GM18907 (cell line): ENCODE results near the gene DAAM2.

Experiments
- ATAC-seq: cut with Tn5 transposase; IDR thresholded peaks from one replicate; pipeline ENCODE4 v1.9.1; 2021; ENCODE audit warnings: mild to moderate bottlenecking, moderate library complexity; ENCODE audit not compliant: unreplicated experiment

The DAAM2 gene

DNA sequence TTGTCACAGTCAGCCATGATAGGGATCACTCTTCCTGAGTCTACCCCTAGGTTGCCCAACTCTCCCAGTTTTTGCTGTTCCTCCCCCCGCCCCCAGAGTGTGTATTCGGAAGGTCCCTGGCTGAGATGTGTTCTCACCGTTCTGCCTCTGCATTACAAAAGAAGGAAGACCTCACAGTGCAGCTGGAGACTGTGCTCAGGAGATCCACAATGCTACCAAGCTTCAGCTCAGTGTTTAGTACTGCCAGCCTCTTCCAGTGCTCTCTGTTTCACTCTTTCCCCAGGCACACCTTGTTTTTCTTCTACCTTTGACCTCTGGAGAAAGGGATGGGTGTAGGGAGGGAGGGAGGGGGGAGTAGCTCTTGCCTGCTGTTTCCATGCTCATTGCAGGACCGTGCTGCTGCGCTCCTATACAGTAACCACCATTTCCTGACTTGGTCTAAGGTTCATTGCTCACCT lies 155.5 kb downstream of the DAAM2 start:
- ATAC-seq = no peak

DNA sequence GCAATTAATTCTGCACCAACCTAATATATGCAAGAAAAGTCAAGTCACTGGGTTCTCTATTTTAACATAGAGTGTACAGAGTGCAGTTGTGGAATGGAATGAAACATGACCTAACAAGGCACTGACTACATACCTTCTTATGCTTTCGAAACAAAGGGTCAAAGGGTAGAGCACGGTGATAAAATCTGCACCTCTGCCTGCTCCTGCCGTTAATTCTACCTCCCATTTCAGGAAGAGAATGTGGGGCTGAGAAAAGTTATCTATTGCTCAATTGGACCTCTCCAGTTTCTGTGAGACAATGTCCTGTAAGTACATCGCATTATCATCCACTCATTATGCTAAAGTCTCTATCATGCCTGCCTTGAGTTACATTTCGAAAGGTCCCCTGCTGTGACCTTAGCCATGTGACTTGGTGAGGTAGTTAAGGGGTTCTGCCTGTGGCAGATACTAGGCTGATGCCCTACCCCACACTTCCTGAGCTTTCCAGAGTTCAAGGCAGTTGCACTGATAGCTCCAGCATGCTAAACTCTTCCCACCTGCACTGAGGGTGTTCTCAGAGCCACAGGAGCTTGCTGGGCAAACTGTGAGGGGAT lies 156.1 kb downstream of the DAAM2 start:
- ATAC-seq = no peak

DNA sequence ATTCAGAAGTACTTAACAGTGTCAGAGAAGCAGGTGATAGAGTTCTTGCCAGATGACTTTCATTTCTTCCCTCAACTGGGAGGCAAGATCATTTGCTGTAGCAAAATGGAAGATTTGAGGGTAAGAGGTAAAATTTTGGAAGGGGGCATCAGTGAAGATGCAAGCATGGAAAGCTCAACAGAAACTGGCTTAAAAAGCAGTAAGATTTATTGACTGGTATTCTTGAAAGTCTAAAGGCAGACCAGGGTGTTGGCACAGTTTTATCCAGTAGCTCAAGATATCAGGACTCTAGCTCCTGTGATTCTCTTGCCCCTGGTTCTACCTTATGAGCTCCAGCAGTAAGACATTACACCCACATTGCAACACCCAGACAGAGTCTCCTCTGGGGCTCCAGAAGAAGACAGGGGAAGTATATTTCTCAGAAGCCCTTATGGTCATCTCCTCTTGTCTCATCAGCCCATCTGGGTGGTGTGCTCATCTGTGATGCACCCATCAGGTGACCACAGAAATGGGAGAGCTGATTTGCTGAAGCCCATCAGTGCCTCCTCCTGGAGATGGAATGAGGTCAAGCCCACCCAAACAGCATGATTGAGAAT lies 158.0 kb downstream of the DAAM2 start:
- ATAC-seq = no peak

DNA sequence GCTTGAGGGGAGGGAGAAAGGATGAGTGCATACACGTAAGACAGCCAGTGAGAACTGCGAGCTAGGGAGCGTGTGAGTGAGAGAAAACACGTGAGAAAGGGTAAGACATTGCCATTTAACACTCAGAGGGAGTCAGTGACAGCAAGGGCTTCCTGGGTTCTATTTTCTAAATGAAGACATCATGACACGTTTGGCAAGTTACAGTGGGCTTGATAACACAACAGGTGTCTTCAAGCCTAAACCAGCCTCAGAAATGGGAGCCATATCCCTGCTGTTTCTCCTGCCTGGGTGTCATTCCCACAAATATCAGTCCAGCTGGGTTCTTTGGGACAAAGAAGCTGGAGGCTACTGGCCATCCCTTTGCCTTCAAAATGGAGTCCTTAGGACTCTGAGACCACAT lies 159.0 kb downstream of the DAAM2 start:
- no peak for ATAC-seq

DNA sequence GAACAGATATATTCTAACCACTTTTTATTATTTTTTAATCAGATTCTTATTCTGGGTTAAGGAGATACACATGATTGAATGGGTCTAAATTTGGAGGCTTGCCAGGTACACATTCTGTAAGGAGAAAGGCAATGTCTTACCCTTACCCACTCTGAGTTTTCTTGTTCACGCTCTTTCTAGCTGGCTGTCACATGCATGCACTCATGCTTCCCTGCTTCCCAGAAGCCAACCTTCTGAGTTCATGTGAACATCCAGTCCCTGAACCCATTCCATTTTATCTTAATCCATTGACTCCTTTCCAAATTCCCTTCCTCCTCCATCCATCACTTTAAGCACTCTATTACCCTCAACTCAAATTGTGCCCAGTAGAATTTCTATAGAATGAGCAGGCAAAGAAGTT lies 159.5 kb downstream of the DAAM2 start:
- ATAC-seq = no peak

DNA sequence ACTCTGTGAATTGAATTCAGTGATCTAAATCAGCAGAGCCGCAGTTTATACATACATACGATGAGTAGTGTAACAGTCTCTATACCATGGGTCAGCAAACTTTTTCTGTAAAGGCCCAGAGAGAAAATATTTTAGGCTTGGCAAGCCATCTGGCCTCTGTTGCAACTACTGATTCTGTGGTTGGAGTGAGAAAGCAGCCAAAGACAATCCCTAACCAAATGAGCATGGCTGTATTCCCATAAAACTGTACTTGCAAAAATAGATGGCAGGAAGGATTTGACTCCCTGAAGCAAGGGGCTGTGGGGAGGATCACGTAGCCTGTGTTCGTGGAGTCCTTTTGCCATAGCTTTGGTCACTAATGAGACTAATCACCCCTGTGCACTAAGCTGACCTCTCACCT lies 160.0 kb downstream of the DAAM2 start:
- ATAC-seq = no peak

DNA sequence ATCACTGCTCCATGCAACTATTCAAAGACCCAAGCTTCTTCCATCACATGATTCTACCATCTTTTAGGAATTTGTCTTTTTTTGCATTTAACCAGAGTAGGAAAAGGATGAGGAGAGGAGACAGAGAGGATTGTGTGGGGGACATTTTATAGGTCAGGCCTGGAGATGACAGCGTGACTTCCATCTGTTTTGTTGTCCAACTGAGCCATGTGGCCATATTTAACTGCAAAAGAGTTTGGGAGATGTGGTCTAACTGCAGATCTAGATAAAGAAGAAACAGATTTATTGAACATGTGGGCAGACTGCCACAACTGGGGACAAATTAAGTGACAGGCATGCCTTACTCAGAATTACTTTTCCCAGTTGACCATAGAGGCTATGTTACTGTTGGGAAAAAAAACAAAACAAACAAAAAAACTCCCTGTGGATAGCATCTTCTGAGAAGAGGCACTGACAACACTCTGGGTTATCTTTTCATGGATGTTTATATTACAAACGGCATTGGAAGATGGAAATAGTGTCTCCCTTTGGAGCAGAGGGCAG lies 161.0 kb downstream of the DAAM2 start:
- ATAC-seq = no peak
